GM12873 (cell line): ENCODE data around the gene PPL.

Experiments
- TF ChIP-seq, protein P1 (sequence below): IDR thresholded peaks from 2 replicates; pipeline ENCODE4 v1.5.1; 2012; ENCODE audit warnings: low read depth, mild to moderate bottlenecking, moderate library complexity, low read length, control low read depth; ENCODE audit not compliant: insufficient read depth; ENCODE audit errors: missing control alignments

The PPL gene

DNA sequence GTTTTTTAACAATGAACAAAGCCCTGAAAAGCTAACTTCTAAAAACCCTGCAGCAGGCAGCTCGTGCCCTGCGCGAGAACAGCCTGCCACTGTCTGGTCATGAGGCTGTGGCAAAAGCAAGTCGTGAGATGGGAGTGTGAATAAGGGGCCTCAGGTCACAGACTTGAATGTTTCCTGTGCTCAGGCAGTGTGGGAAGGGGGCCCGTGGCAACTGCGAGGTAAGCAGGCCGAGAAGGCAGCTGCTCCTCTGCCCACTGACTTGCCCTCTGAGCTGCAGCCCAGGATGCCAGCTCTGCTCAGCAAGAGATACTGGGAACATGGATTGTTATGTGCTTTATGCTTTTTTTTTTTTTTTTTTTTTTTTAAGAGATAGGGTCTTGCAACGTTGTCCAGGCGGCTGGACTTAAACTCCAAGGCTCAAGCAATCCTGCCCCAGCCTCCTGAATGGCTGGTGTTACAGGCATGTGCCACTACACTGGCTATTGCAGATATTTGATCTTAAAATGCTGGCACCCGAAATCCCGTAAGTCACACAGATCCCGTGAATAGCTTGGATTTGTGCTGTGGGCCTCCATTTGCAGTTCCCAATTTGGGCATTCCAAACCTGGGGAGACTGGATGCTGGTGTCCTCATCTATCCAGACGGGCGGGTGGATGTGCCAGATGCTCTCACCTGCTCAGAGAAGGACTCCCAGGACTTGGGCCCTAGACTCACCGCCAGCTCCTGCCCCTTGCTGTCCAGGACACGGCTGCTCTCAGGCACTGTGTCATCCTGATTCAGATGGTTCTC is 45.7 kb downstream of the PPL start:
- TF ChIP-seq, protein P1, sequence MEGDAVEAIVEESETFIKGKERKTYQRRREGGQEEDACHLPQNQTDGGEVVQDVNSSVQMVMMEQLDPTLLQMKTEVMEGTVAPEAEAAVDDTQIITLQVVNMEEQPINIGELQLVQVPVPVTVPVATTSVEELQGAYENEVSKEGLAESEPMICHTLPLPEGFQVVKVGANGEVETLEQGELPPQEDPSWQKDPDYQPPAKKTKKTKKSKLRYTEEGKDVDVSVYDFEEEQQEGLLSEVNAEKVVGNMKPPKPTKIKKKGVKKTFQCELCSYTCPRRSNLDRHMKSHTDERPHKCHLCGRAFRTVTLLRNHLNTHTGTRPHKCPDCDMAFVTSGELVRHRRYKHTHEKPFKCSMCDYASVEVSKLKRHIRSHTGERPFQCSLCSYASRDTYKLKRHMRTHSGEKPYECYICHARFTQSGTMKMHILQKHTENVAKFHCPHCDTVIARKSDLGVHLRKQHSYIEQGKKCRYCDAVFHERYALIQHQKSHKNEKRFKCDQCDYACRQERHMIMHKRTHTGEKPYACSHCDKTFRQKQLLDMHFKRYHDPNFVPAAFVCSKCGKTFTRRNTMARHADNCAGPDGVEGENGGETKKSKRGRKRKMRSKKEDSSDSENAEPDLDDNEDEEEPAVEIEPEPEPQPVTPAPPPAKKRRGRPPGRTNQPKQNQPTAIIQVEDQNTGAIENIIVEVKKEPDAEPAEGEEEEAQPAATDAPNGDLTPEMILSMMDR: no peak

DNA sequence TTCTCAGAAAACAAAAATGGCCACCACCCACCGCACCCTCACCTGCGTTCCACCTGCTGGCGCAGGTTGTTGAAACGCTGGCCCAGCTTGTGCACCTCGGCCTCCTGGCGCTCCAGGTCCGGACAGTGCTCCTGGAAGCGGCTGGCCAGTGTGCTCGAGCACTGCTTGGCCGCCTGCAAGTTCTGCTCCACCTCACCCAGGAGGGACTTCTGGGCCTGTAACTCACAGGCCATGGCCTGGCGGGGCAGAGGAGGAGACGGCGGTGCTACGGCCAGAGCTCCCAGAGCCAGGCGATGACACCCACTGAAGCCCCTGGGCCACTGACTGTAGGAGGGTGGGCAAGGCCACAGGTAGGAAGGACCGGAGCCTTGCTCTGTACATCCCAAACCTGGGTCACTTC is 46.3 kb downstream of the PPL start:
- TF ChIP-seq, protein P1: no peak

DNA sequence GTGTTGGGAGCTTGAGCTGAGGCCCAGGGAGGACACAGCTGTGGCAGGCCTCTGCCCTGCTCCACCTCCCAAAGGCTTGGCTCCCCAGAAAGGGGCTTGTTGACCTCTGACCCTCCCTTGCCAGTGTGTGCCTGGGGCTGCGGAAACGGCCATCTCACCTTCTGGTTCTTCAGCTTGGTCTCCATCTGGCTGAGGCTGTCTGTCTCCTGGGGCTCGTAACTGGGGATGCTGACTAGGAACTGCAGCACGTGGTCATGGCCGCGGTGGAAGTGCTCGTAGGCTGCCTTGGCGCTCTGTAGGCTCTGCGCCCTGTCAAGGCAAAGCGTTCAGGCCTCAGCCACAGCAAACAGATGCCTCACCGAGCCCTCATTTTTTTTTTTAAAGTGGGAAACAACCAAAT is 46.9 kb downstream of the PPL start:
- TF ChIP-seq, protein P1: no peak

DNA sequence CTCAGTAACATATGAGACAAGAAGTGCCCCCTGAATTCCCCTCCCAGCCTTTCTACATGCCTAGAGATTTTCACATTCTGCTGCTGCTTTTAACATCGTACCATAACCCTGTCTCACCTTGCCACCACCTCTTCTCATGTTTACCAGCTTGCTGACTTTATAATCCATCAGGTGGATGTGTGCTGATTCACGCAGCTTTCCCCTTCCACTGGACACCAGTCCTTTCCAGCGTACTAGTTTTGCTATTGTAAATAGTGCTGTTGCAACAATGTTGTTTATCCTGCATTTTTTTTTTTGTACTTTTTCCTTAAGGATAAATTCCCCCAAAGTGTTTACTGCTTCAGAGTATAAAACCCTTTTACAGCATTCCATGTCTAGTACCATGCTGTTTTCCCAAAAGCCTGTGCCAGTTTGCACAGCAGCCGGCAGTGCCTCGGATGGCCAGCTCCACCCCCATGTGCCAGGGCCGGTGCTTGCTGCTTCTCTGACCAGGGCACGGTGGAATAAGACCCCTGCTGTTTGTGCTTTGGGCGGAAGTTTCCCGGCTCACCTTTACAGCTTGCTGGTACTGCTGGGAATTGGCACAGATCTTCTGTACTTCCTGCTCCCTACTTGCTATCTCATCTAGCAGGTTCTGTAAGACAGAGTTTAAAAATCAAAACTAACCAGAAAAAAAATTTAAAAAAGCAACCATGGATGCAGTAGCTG is 48.4 kb downstream of the PPL start:
- TF ChIP-seq, protein P1: no peak

DNA sequence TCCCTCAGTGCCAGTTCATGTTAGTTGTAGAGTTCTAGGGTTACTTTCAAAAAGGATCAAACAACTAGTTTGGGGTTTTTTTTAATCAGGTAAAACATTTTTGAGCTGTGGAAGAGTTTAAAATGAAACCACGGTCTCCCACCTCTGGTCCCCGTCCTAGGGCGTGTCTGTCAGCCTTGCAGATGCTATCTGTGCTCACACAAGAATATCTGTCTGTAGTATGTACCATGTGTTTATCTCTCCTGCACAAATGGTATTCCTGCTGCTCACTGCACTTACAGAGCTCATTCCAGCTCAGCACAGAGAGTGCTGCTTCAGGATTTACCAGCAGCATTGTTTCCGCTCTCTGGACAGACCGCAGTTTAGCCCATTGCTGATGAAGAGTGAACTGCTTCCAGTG is 50.8 kb downstream of the PPL start:
- TF ChIP-seq, protein P1: no peak

DNA sequence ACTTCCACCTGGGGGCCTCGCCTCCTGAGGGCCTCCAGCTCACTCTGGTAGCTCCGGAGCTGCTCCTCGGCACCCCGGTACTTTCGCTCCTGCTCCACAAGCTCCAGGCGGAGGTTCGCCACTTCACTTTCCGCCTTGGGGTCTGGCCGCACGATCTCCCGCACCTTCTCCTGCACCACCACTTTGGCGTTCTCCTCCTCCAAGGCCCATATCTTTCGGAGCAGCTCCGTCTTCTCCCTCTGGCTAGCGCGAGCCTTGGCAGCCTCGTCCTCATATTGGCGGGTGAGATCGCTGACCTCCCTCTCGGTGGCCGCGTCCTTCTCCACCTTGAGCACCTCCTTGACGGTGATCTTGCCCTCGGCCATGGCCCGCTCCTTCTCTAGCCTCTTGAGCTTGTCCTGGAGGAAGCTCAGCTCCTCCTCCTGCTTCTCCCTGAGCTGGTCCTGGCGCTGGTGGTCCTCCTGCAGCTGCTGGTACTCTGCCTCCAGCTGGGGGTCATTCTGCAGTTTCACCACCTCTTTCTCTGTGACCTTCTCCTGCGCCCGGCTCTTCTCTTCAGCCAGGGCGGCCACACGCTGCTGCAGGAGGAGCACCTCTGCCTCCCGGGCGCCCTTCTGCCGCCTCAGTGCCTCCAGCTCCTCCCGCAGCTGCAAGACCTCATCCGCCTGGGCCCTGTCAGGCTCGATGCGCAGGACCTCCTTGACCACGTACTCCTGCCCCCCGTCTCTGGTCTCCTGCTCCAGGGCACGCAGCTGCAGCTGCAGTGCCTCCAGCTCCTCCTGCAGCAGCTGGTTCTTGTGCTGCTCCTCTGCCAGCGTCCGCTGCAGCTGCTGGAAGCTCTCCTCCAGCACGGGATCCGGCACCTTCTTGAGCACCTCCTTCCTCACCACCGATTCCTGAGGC is 51.7 kb downstream of the PPL start:
- TF ChIP-seq, protein P1: no peak

DNA sequence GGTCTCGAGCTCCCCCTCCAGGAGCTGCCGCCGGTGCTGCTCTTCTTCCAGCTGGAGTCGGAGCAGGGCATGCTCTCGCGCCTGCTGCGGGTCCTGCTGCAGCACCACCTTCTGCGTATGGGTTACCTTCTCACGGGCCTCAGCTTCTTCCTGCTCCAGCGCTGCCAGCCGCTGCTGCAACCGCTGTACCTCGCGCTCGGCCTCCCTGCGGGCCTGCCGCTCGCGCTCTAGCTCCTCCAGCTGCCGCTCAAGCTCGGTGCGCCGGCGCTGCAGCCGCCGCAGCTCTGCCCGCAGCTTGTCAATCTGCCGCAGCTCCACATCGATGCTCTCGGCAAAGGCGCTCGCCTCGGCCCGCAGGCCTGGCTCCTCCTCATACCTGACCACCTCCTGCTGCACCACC is 52.7 kb downstream of the PPL start:
- TF ChIP-seq, protein P1: no peak
